Esophagus muscularis mucosa (tissue), 4 donors: ENCODE results near the gene TRMO. TPM values are rescaled to one million over a fixed set of nuclear protein-coding genes. Genes with fewer than 3 reads are reported as not detected.

Experiments used
- DNase-seq: peaks from one replicate; pipeline ENCODE4 v3.0.0-alpha.2; 2017; ENCODE audit errors: extremely low spot score
- H3K27ac ChIP-seq, 4 donors: fragments of 200-600 bp; sonication (generic); replicated peaks in 1 of 4; 1 replicate in 3 of 4; 2 replicates in 1 of 4; pipeline ENCODE4 v1.5.1; 2016 to 2019; ENCODE audit warnings: mild to moderate bottlenecking in 1 of 4
- H3K27me3 ChIP-seq, 4 donors: fragments of 200-600 bp; sonication (generic); one replicate each; pipeline versions ENCODE4 v1.5.1 to v1.6.0; 2016 to 2019
- H3K36me3 ChIP-seq, 4 donors: fragments of 200-600 bp; sonication (generic); one replicate each; pipeline ENCODE4 v1.5.1; 2016 to 2019
- H3K4me1 ChIP-seq, 4 donors: fragments of 200-600 bp; sonication (generic); one replicate each; pipeline ENCODE4 v1.5.1; 2016 to 2019
- H3K4me3 ChIP-seq, 4 donors: fragments of 200-600 bp; sonication (generic); 1 replicate in 2 of 4; 2 replicates in 2 of 4; pipeline ENCODE4 v1.5.1; 2016 to 2019; ENCODE audit warnings: mild to moderate bottlenecking in 4 of 4, moderate library complexity in 1 of 4
- H3K9me3 ChIP-seq, 4 donors: fragments of 200-600 bp; sonication (generic); 1 replicate in 3 of 4; 2 replicates in 1 of 4; pipeline ENCODE4 v1.5.1; 2016 to 2019
- EP300 ChIP-seq: sonication (generic); formaldehyde crosslinking; IDR thresholded peaks from one replicate; pipeline ENCODE4 v1.6.1; 2017; ENCODE audit warnings: antibody characterized with exemption
- POLR2A ChIP-seq: fragments of 450-650 bp; IDR thresholded peaks from one replicate; pipeline ENCODE4 v1.6.1; 2017; ENCODE audit warnings: antibody characterized with exemption, moderate library complexity, mild to moderate bottlenecking, low read depth
- POLR2AphosphoS5 ChIP-seq, 2 donors: sonication (generic); formaldehyde crosslinking; IDR thresholded peaks; one replicate each; pipeline ENCODE4 v1.6.1; 2017; ENCODE audit warnings: antibody characterized with exemption in 2 of 2
- WGBS: methylation state at CpG from one replicate; pipeline ENCODE4 v1.1.5; 2018; 5-methylcytosine and 5-hydroxymethylcytosine counted together
- intact Hi-C: fragments of 100-400 bp; cut with DNase I; formaldehyde crosslinking; loops from one replicate; pipeline ENCODE4 v1.15.1; 2023
- total RNA-seq, 4 donors: library from RNA; depleted of rRNA; stranded (reverse); fragments of >200 nt; gene quantifications; one replicate each; pipeline versions ENCODE4 v1.1.0 to v1.2.1, GENCODE V29; 2016
- TF ChIP-seq, protein P1 (sequence below), 3 experiments: fragments of 200-600 bp in 2 of 3; fragments of 450-650 bp in 1 of 3; sonication (generic) in 2 of 3; IDR thresholded peaks; one replicate each; pipeline ENCODE4 v1.5.1; 2017 to 2019; ENCODE audit warnings: antibody characterized with exemption in 3 of 3, mild to moderate bottlenecking in 2 of 3, moderate library complexity in 1 of 3

Gene TRMO
- total RNA-seq, 4 donors from 2014 or later, result 16.6 to 22.7 (median 18.8) TPM

- Histone ChIP-seq H3K9me3 (peaks cover 0 to 6% (median 2%) of the 10 kb centered on the region in 4 donors), H3K27ac (no peak overlapping the region), H3K4me3 (no peak overlapping the region), H3K27me3 (peaks cover 0 to 94% (median 42%) of the 10 kb centered on the region in 4 donors), H3K4me1 (peaks cover 4 to 10% (median 7%) of the 10 kb centered on the region in 4 donors), H3K36me3 (no peaks in the 10 kb centered on the region)
- intact Hi-C loops, result no loop called here
- no peak for DNase-seq
- 28% methylated on average over 9 of the region's 10 CpGs for WGBS
- TF ChIP-seq POLR2A (no peak), POLR2AphosphoS5 (IDR thresholded peaks at IDR 0.05) (no peak), EP300 (no peak)
- TF ChIP-seq, protein P1, sequence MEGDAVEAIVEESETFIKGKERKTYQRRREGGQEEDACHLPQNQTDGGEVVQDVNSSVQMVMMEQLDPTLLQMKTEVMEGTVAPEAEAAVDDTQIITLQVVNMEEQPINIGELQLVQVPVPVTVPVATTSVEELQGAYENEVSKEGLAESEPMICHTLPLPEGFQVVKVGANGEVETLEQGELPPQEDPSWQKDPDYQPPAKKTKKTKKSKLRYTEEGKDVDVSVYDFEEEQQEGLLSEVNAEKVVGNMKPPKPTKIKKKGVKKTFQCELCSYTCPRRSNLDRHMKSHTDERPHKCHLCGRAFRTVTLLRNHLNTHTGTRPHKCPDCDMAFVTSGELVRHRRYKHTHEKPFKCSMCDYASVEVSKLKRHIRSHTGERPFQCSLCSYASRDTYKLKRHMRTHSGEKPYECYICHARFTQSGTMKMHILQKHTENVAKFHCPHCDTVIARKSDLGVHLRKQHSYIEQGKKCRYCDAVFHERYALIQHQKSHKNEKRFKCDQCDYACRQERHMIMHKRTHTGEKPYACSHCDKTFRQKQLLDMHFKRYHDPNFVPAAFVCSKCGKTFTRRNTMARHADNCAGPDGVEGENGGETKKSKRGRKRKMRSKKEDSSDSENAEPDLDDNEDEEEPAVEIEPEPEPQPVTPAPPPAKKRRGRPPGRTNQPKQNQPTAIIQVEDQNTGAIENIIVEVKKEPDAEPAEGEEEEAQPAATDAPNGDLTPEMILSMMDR (IDR thresholded peaks at IDR 0.05), result no peak
Measured at GRCh38 chr9:97860451-97861147, 61.7 kb downstream of the TRMO start.

GRCh38 chr9:97859346-97859745, 63.0 kb downstream of the TRMO start:
- 65% methylated on average over 2 of the region's 2 CpGs for WGBS
- H3K36me3 ChIP-seq, result no peaks in the 10 kb centered on the region
- H3K27me3 ChIP-seq, result peaks cover 6 to 97% (median 54%) of the 10 kb centered on the region in 4 donors
- H3K9me3 ChIP-seq, result no peaks in the 10 kb centered on the region
- no peak overlapping the region for H3K27ac ChIP-seq
- no peak overlapping the region for H3K4me3 ChIP-seq
- H3K4me1 ChIP-seq, result peaks cover 4 to 18% (median 12%) of the 10 kb centered on the region in 4 donors
- no peak for DNase-seq
- intact Hi-C loops, result no loop called here
- TF ChIP-seq, protein P1 (IDR thresholded peaks at IDR 0.05), result no peak
- TF ChIP-seq EP300 (no peak), POLR2AphosphoS5 (IDR thresholded peaks at IDR 0.05) (no peak), POLR2A (no peak)

- Histone ChIP-seq H3K9me3 (no peaks in the 10 kb centered on the region), H3K27me3 (peaks cover 6 to 97% (median 56%) of the 10 kb centered on the region in 4 donors), H3K36me3 (no peaks in the 10 kb centered on the region), H3K4me3 (no peak overlapping the region), H3K4me1 (peaks cover 4 to 23% (median 17%) of the 10 kb centered on the region in 4 donors), H3K27ac (no peak overlapping the region)
- TF ChIP-seq POLR2A, result no peak
- TF ChIP-seq, protein P1 (IDR thresholded peaks at IDR 0.05), result no peak
- no peak for TF ChIP-seq EP300
- no peak for TF ChIP-seq POLR2AphosphoS5 (IDR thresholded peaks at IDR 0.05)
- no peak for DNase-seq
- intact Hi-C loops, result no loop called here
- WGBS, result 18% methylated on average over 1 of the region's 1 CpG
Measured at GRCh38 chr9:97858826-97859225, 63.5 kb downstream of the TRMO start.

GRCh38 chr9:97858393-97858713, 63.9 kb downstream of the TRMO start:
- Histone ChIP-seq H3K4me1 (peaks cover 4 to 28% (median 22%) of the 10 kb centered on the region in 4 donors), H3K27me3 (peaks cover 6 to 97% (median 59%) of the 10 kb centered on the region in 4 donors), H3K9me3 (no peaks in the 10 kb centered on the region), H3K27ac (no peak overlapping the region), H3K36me3 (no peaks in the 10 kb centered on the region), H3K4me3 (no peak overlapping the region)
- intact Hi-C loops, result no loop called here
- 5% methylated on average over 6 of the region's 6 CpGs for WGBS
- DNase-seq, result no peak
- TF ChIP-seq POLR2AphosphoS5 (IDR thresholded peaks at IDR 0.05), result no peak
- TF ChIP-seq POLR2A, result no peak
- no peak for TF ChIP-seq EP300
- TF ChIP-seq, protein P1 (IDR thresholded peaks at IDR 0.05), result no peak
